ENCODE measurements around the gene MRM3. TPM values are rescaled to one million over a fixed set of nuclear protein-coding genes. Genes with fewer than 3 reads are reported as not detected.

MRM3 gene
- total RNA-seq, 2 experiments from 2014 or later = 29.5 to 47.1 TPM

DNA sequence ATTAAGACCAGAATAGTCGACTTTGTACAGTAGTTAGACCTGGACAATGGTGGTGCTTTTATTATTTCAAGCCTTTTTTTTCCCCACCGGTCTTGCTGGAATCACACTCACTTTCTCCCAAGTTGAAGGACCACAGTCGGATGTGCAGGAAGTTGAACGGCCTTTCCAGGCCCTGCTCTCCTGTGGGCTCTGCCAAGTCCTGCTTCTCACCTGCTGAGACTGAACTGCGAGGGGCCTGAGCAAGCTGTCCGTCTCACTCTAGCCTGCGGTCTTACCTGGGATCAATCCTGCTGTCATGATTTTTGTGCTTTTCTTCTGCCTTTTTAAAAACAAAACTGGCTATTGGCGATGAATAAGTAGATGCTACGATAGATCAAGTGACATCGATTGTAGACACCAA lies 48.4 kb upstream of the MRM3 start:
- ChIA-PET POLR2A (no interaction called here), CTCF (ENCODE audit: unreplicated experiment) (no interaction called here)
- H3K9me2 ChIP-seq (ENCODE audit: insufficient read depth, low read length) = no peaks in the 10 kb centered on the region
- H3K4me3 ChIP-seq (ENCODE audit: low read depth, low read length, poor library complexity, severe bottlenecking) = no peak overlapping the region
- H4K20me1 ChIP-seq (ENCODE audit: insufficient read depth, low read length) = peaks cover 5% of the 10 kb centered on the region; the same call in 1 of the 2 replicates
- no peak overlapping the region for H2AFZ ChIP-seq (ENCODE audit: low read length)
- BruUV-seq (replicated peaks) = TSS peak; percentile 66
- DNase-seq (ENCODE audit: low spot score) = no peak
- H3K9me3 ChIP-seq (ENCODE audit: low read length) = no peaks in the 10 kb centered on the region
- H3K36me3 ChIP-seq (ENCODE audit: insufficient read depth, low read length) = peaks cover 13% of the 10 kb centered on the region
- no peak overlapping the region for H3K27ac ChIP-seq (ENCODE audit: low read depth, low read length, poor library complexity, severe bottlenecking)
- TF ChIP-seq, protein P1, sequence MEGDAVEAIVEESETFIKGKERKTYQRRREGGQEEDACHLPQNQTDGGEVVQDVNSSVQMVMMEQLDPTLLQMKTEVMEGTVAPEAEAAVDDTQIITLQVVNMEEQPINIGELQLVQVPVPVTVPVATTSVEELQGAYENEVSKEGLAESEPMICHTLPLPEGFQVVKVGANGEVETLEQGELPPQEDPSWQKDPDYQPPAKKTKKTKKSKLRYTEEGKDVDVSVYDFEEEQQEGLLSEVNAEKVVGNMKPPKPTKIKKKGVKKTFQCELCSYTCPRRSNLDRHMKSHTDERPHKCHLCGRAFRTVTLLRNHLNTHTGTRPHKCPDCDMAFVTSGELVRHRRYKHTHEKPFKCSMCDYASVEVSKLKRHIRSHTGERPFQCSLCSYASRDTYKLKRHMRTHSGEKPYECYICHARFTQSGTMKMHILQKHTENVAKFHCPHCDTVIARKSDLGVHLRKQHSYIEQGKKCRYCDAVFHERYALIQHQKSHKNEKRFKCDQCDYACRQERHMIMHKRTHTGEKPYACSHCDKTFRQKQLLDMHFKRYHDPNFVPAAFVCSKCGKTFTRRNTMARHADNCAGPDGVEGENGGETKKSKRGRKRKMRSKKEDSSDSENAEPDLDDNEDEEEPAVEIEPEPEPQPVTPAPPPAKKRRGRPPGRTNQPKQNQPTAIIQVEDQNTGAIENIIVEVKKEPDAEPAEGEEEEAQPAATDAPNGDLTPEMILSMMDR (conservative IDR thresholded peaks at IDR 0.05; ENCODE audit: low read length) = no peak
- TF ChIP-seq EZH2phosphoT487 (IDR thresholded peaks at IDR 0.05; ENCODE audit: borderline replicate concordance, low read depth, low read length) = no peak
- intact Hi-C loops (cut with micrococcal nuclease; ENCODE audit: unreplicated experiment) = no loop called here
- H3K79me2 ChIP-seq (ENCODE audit: insufficient read depth, low read depth, low read length) = no peaks in the 10 kb centered on the region
- H3K4me1 ChIP-seq (ENCODE audit: insufficient read depth, low read length, poor library complexity, severe bottlenecking) = no peaks in the 10 kb centered on the region
- peak overlapping the region; percentile 70; the same call in 1 of the 2 replicates for H3K4me2 ChIP-seq (ENCODE audit: low read length)

- intact Hi-C loops (cut with micrococcal nuclease; ENCODE audit: unreplicated experiment) = no loop called here
- Histone ChIP-seq H3K79me2 (ENCODE audit: insufficient read depth, low read depth, low read length) (no peaks in the 10 kb centered on the region), H3K9me3 (ENCODE audit: low read length) (no peaks in the 10 kb centered on the region), H4K20me1 (ENCODE audit: insufficient read depth, low read length) (peaks cover 5% of the 10 kb centered on the region; the same call in 1 of the 2 replicates), H3K4me1 (ENCODE audit: insufficient read depth, low read length, poor library complexity, severe bottlenecking) (peaks cover 6% of the 10 kb centered on the region), H3K9me2 (ENCODE audit: insufficient read depth, low read length) (no peaks in the 10 kb centered on the region), H3K4me2 (ENCODE audit: low read length) (no peak overlapping the region), H3K36me3 (ENCODE audit: insufficient read depth, low read length) (peaks cover 45% of the 10 kb centered on the region), H3K4me3 (ENCODE audit: low read depth, low read length, poor library complexity, severe bottlenecking) (no peak overlapping the region), H3K27ac (ENCODE audit: low read depth, low read length, poor library complexity, severe bottlenecking) (no peak overlapping the region), H2AFZ (ENCODE audit: low read length) (no peak overlapping the region)
- no TSS peak for BruUV-seq (replicated peaks)
- DNase-seq (ENCODE audit: low spot score) = no peak
- POLR2A ChIA-PET = interaction anchor here (1.5 kb wide), 1 partner anchor 13 kb away, joined by 4 read pairs; no protein-coding TSS in a partner anchor
- CTCF ChIA-PET (ENCODE audit: unreplicated experiment) = no interaction called here
- TF ChIP-seq, protein P1 (conservative IDR thresholded peaks at IDR 0.05; ENCODE audit: low read length) = no peak
- TF ChIP-seq EZH2phosphoT487 (IDR thresholded peaks at IDR 0.05; ENCODE audit: borderline replicate concordance, low read depth, low read length) = no peak
Measured at GRCh38 chr17:737561-738113, 44.5 kb upstream of the MRM3 start.

GRCh38 chr17:740240-741017 lies 41.7 kb upstream of the MRM3 start:
- Histone ChIP-seq H3K4me3 (ENCODE audit: low read depth, low read length, poor library complexity, severe bottlenecking) (no peak overlapping the region), H3K9me2 (ENCODE audit: insufficient read depth, low read length) (no peaks in the 10 kb centered on the region), H3K4me2 (ENCODE audit: low read length) (no peak overlapping the region), H3K4me1 (ENCODE audit: insufficient read depth, low read length, poor library complexity, severe bottlenecking) (peaks cover 6% of the 10 kb centered on the region), H3K9me3 (ENCODE audit: low read length) (no peaks in the 10 kb centered on the region), H4K20me1 (ENCODE audit: insufficient read depth, low read length) (peaks cover 11% of the 10 kb centered on the region; the same call in 1 of the 2 replicates), H2AFZ (ENCODE audit: low read length) (no peak overlapping the region), H3K36me3 (ENCODE audit: insufficient read depth, low read length) (peaks cover 73% of the 10 kb centered on the region), H3K27ac (ENCODE audit: low read depth, low read length, poor library complexity, severe bottlenecking) (no peak overlapping the region), H3K79me2 (ENCODE audit: insufficient read depth, low read depth, low read length) (peaks cover 17% of the 10 kb centered on the region)
- intact Hi-C loops (cut with micrococcal nuclease; ENCODE audit: unreplicated experiment) = no loop called here
- BruUV-seq (replicated peaks) = no TSS peak
- POLR2A ChIA-PET = interaction anchor here (1.1 kb wide), 1 partner anchor 28 kb away, joined by 4 read pairs; no protein-coding TSS in a partner anchor
- DNase-seq (ENCODE audit: low spot score) = no peak
- CTCF ChIA-PET (ENCODE audit: unreplicated experiment) = no interaction called here
- TF ChIP-seq, protein P1 (conservative IDR thresholded peaks at IDR 0.05; ENCODE audit: low read length) = no peak
- no peak for TF ChIP-seq EZH2phosphoT487 (IDR thresholded peaks at IDR 0.05; ENCODE audit: borderline replicate concordance, low read depth, low read length)
